Kasumi-1 (cell line): ENCODE results near the gene GMPR.

Experiments used
- DNase-seq, 2 experiments: peaks; one replicate each; lab custom pipeline; 2025; lab: John Stamatoyannopoulos, UW

Gene GMPR

DNA sequence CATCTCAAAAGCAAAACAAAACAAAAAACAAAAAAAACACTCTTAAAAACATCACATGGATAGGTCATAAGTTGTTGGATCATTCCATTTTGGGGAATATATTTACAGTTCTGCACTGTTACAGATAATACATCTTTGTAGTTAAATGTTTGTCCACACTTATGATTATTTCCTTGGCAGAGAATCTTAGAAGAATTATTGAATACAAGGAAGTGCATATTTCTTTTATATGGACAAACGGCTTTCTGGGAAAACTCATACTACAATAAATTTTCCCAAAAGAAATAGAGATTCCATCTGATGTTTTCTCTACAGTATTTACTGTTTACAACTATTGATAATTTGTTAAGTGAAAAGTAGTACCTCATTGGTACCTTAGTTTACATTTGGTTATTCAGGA is 33.8 kb downstream of the GMPR start:
- no peak for DNase-seq

DNA sequence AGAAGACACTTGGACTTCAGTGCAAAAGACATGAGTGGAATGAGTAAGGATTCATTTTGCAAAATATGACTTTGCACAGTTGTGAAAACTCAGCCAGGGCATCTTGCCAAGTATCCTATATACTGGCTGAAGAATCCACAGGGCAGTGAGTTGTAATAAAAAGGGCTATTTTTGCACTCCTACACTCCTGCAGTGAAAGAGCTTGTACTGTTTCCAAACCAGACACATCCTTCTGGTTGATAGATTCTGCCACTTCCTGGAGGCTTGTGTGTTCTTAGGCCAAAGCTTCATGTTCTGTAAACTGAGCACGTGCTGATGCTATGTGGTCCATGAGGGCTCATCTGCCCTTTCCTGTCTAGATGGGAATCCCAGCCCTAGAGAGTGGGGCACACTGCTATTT is 34.9 kb downstream of the GMPR start:
- peak; percentile 54 to 73 for DNase-seq

GRCh38 chr6:16274483-16274882 is 36.1 kb downstream of the GMPR start:
- no peak for DNase-seq

GRCh38 chr6:16274885-16275589 is 36.6 kb downstream of the GMPR start:
- no peak for DNase-seq

DNA sequence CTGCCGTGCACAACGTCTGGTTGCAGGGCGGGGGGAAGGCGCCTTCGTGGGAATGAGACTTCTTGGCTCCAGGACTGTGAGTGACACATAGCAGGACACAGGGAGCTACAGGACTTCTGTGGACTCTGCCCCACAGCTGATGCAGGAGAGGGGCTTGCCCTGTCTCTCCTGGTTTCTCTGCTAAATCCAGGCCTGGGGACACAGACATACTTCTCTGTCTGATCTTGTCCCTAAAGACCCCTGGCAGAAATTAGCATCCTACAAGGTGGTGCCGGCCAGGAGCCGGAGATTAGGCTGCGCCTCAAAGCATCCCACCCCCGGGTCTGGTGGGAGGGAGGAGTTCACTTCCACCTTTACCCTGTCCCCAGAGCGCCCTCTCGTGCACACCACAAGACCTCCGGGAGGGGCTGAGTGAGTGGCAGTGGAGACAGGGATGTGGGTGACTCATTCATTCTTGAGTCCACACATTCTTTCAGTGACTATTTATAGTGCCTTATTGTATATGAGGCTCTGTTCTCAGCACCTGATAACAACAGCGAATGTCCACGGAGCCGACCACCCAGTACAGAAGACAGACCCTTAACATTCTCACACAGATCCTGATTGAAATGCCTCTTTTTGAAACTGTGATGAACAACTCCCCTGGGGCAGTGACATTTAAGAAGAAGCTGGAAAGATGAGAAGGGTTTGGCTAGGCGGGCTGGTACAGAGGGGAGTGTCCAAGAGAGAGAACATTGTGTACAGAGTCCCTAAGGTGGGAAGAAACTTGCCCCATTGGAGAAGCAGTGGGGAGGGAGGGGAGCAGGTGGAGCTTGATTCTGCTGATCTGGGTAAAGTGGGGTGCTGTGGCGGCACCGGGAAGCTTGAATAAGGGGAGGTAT is 39.0 kb downstream of the GMPR start:
- DNase-seq, result peak; percentile 75 to 88

GRCh38 chr6:16278048-16278724 is 39.8 kb downstream of the GMPR start:
- no peak for DNase-seq

GRCh38 chr6:16278750-16279149 is 40.4 kb downstream of the GMPR start:
- DNase-seq, result no peak

- no peak for DNase-seq
Observed at GRCh38 chr6:16279243-16279642, 40.9 kb downstream of the GMPR start.

DNA sequence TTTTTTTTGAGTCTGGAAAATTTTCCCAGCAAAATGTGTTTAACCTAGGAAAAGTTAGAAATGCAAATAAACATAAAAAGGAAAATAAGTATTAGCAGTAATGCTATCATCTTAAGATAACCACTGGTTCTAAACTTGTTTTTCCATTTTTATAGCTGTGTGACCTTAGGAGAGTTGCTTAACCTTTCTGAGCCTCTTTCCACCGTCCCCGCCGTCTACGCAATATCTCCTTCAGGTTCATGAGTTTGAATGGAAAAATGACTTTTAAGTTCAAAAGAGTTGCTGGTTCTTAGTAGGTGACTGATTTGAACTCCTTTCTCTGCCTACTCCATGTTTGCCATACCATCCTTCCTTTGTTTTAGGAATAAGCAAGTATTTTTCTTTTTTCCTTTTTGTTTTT is 44.0 kb downstream of the GMPR start:
- DNase-seq, result no peak

GRCh38 chr6:16284472-16284871 is 46.1 kb downstream of the GMPR start:
- DNase-seq, result no peak

- DNase-seq, result no peak
Observed at GRCh38 chr6:16285467-16286150, 47.2 kb downstream of the GMPR start.

- no peak for DNase-seq
Observed at GRCh38 chr6:16286151-16286522, 47.8 kb downstream of the GMPR start.

DNA sequence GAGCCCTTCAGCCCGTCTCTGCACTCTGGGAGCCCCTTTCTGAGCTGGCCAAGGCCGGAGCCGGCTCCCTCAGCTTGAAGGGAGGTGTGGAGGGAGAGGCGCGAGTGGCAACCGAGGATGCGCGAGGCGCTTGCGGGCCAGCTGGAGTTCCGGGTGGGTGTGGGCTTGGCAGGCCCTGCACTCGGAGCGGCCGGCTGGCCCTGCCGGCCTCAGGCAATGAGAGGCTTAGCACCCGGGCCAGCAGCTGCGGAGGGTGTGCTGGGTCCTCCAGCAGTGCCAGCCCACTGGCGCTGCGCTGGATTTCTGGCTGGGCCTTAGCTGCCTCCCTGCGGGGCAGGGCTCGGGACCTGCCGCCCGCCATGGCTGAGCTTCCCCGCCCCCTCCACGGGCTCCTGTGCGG is 49.8 kb downstream of the GMPR start:
- DNase-seq, result no peak

DNA sequence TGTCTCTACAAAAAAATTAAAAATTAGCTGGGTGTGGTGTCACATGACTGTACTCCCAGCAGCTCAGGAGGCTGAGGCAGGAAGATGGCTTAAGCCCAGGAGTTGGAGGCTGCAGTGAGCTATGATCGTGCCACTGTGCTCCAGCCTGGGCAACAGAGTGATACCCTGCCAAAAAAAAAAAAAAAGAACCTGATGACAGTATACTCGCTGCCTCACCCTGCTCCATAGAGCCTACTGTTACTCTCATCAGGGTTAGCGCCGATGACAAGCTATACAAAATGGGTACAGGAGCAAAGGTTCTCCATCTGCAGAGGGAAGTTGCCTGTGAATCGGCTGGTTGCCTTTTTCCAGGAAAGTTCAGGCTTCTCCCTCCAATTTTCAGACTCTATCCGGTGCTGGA is 53.4 kb downstream of the GMPR start:
- DNase-seq, result no peak

- DNase-seq, result no peak
Observed at GRCh38 chr6:16292432-16292831, 54.0 kb downstream of the GMPR start.

DNA sequence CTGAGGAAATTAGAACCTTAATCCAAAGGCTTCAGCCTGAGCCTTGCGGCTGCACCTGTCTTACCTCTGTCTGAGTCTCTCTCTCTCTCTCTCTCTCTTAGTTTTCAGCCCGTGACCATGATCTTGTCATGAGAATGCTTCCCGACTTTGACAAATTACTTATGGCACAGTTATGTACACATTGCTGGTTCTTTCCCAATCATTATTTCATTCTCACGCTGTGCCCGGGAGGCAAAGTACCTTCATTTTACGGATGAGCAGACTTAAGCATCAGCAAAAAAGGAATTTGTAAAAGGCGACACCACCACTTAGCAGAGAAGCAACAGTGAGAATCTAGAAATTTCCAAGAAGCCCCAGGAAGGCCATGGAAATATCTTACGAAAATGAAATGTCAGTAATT is 54.6 kb downstream of the GMPR start:
- no peak for DNase-seq

DNA sequence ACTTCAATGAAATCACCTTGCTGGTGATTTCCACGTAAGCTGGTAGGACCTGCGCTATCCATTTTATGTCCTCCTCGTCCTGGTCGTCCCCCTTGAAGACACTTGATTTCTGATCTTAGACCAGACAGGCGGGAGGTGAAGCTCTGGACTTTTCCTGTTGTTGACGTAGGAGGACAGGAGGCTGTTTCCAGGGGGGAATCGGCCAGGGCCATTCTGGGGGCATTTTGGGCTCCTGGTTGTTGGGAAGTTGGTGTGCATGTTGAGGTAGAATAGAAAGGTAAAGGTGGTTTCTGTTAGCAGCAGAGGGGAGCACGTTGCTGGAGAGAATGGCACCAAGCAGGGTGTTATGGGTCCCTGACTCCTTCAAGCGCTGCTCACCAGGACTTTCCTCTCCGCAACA is 56.0 kb downstream of the GMPR start:
- no peak for DNase-seq

- no peak for DNase-seq
Observed at GRCh38 chr6:16295060-16295459, 56.7 kb downstream of the GMPR start.

GRCh38 chr6:16295471-16295870 is 57.1 kb downstream of the GMPR start:
- no peak for DNase-seq

DNA sequence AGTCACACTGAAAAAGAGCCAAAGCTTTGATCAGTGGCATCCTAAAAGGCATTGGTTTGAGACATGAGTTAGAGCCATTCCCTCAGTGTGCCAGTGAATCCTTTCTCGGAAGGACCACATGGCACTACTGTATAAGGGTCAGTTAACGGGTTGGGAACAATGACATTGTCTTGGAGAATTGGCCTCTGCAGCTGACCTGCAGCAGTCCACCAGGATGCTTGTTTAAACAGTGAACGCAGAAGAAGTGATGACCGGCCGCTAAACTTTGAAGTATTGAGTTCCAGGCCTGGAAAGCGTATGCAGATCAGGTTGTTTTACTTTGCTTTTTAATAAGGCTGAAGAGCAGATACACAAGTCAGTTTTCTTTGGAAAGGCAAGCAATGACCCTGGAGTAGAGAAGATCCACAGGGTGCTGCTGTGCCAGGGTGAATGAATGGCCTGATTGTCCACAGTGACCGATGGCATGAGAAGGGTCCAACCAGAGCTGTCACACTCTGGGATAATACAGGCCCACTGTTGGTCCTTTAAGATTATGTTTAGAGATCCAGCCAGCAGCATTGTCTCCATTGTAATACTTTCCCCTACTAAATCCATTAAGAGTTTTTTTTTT is 57.8 kb downstream of the GMPR start:
- no peak for DNase-seq

GRCh38 chr6:16299861-16300260 is 61.5 kb downstream of the GMPR start:
- DNase-seq, result no peak

DNA sequence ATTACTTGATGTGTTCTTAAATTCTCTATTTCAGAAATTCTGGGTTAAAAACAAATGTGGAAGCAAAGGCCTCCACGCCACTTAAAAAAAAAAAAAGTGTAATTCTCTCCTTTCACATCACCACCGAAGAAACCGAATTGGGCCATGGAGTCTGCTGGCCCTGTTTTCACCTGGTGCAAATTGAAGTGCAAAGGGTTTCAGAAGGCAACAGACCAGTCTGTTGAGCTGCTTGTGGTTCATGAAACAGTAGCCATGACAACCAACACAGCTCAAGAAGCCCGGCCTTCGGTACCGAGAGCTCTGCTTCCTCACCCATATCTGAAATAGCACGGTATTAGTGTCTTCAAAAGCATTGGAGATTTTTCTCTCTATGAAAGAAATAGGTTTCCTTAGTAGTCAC is 63.1 kb downstream of the GMPR start:
- DNase-seq, result no peak
